ENCODE data around the gene PRMT6.
A peak's percentile ranks its signal among the peaks of the same experiment; 100 is the strongest.
"Not testable (repeated sequence)": the region's sequence is repeated elsewhere in the genome, so short reads cannot be mapped to it uniquely, and the experiment has no call there.

PRMT6 gene

GRCh38 chr1:107047602-107048001, 8.9 kb upstream of the PRMT6 start:
- TF ChIP-seq, protein P1, sequence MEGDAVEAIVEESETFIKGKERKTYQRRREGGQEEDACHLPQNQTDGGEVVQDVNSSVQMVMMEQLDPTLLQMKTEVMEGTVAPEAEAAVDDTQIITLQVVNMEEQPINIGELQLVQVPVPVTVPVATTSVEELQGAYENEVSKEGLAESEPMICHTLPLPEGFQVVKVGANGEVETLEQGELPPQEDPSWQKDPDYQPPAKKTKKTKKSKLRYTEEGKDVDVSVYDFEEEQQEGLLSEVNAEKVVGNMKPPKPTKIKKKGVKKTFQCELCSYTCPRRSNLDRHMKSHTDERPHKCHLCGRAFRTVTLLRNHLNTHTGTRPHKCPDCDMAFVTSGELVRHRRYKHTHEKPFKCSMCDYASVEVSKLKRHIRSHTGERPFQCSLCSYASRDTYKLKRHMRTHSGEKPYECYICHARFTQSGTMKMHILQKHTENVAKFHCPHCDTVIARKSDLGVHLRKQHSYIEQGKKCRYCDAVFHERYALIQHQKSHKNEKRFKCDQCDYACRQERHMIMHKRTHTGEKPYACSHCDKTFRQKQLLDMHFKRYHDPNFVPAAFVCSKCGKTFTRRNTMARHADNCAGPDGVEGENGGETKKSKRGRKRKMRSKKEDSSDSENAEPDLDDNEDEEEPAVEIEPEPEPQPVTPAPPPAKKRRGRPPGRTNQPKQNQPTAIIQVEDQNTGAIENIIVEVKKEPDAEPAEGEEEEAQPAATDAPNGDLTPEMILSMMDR (IDR thresholded peaks at IDR 0.05; ENCODE audit: low read depth, low read length, missing control alignments): peak; percentile 10
- no peak for DNase-seq (ENCODE audit: low read depth)
- H3K4me3 ChIP-seq (ENCODE audit: low read depth, low read length): no peak overlapping the region

- DNase-seq (ENCODE audit: low read depth): no peak
- H3K4me3 ChIP-seq (ENCODE audit: low read depth, low read length): no peak overlapping the region
- TF ChIP-seq, protein P1 (IDR thresholded peaks at IDR 0.05; ENCODE audit: low read depth, low read length, missing control alignments): no peak
These were observed 8.2 kb upstream of the PRMT6 start for GRCh38 chr1:107048241-107048640.

DNA sequence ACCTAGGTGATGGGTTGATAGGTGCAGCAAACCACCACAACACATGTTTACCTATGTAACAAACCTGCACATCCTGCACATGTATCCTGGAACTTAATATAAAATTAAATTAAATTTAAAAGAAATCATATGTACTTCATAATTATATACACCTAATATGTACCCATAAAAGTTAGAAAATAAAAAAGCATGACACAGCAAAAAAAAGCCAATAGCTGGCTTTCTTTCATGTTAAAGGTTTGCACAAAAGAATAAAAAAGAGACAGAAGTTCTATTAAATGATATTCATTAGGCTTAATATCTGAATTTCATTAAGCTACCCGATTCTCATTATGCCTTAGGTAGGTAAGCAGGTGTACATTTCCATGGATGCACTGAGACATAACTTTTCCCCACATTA, 5.2 kb upstream of the PRMT6 start:
- no peak overlapping the region for H3K4me3 ChIP-seq (ENCODE audit: low read depth, low read length)
- no peak for DNase-seq (ENCODE audit: low read depth)
- TF ChIP-seq, protein P1 (IDR thresholded peaks at IDR 0.05; ENCODE audit: low read depth, low read length, missing control alignments): no peak

DNA sequence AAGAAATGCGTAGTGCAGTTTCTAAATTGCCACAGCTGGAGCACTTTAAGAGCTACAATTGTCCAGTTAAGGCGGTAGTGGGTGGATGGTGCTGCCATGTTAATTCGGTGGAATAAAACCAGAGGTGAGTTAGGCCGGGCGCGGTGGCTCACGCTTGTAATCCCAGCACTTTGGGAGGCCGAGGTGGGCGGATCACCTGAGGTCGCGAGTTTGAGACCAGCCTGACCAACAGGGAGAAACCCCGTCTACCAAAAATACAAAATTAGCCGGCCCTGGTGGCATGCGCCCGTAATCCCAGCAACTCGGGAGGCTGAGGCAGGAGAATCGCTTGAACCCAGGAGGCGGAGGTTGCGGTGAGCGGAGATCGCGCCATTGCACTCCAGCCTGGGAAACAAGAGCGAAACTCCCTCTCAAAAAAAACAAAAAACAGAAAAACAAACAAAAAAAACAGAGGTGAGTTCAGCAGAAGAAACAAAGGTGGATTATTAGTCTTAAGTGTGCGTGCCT, 502 bp upstream of the PRMT6 start:
- peak overlapping the region; percentile 73 for H3K4me3 ChIP-seq (ENCODE audit: low read depth, low read length)
- not testable (repeated sequence) for DNase-seq (ENCODE audit: low read depth)

DNA sequence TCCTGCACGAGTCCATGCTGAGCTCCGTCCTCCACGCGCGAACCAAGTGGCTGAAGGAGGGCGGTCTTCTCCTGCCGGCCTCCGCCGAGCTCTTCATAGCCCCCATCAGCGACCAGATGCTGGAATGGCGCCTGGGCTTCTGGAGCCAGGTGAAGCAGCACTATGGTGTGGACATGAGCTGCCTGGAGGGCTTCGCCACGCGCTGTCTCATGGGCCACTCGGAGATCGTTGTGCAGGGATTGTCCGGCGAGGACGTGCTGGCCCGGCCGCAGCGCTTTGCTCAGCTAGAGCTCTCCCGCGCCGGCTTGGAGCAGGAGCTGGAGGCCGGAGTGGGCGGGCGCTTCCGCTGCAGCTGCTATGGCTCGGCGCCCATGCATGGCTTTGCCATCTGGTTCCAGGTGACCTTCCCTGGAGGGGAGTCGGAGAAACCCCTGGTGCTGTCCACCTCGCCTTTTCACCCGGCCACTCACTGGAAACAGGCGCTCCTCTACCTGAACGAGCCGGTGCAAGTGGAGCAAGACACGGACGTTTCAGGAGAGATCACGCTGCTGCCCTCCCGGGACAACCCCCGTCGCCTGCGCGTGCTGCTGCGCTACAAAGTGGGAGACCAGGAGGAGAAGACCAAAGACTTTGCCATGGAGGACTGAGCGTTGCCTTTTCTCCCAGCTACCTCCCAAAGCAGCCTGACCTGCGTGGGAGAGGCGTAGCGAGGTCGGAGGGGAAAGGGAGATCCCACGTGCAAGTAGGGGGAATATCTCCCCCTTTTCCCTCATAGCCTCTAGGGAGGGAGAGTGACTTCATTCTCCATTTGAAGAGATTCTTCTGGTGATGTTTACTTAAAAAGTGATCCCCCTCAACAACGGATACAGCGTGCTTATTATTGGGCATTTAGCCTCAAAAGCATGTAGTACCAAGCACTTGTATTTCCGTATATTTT, 991 bp downstream of the PRMT6 start:
- TF ChIP-seq, protein P1 (IDR thresholded peaks at IDR 0.05; ENCODE audit: low read depth, low read length, missing control alignments): no peak
- peak overlapping the region; percentile 73 for H3K4me3 ChIP-seq (ENCODE audit: low read depth, low read length)
- DNase-seq (ENCODE audit: low read depth): no peak

DNA sequence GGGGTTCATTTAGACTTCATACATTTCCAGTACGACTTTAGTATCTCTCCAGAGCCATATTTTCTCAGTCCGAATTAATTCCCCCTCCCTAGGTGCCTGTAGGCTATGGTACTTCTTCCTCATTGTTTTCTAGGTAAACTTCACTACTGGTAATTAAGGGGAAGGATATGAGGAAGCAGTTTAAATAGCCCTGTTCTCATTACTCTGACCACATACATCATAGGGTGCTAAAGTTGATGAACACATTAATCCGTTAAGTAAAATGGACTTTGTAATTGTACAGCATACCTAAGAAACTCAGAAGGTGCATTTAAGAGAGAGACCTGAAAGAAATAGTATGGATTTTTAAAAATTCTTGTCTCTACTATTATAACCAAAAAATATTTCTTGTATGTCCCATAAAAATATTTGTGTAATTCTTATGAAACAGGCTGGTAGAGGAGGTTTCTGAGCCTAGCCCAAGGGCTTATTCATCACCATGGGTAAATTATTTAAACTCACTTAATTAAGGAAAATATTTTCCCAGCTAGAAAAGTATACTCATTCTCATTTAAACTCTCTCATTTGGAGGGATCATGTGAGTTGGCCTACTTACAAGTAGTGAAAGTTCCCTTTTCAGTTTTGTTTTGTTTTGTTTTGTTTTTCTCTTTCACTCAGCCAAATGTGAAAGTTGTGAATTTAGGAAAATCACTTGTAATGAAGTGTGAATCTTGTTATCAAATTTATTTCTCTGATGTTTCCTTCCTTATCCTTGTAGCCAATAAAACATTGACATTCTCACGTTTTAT, 2.0 kb downstream of the PRMT6 start:
- TF ChIP-seq, protein P1 (IDR thresholded peaks at IDR 0.05; ENCODE audit: low read depth, low read length, missing control alignments): no peak
- DNase-seq (ENCODE audit: low read depth): no peak
- H3K4me3 ChIP-seq (ENCODE audit: low read depth, low read length): peak overlapping the region; percentile 73; the same call in 1 of the 2 replicates

- no peak for DNase-seq (ENCODE audit: low read depth)
- TF ChIP-seq, protein P1 (IDR thresholded peaks at IDR 0.05; ENCODE audit: low read depth, low read length, missing control alignments): no peak
- H3K4me3 ChIP-seq (ENCODE audit: low read depth, low read length): no peak overlapping the region
These were observed 5.4 kb downstream of the PRMT6 start for GRCh38 chr1:107061886-107062285.
